ENCODE results near the gene ACSS1. TPM values are rescaled to one million over a fixed set of nuclear protein-coding genes. Genes with fewer than 3 reads are reported as not detected.

ACSS1 gene
- total and polyA plus RNA-seq, 12 donors = 7.2 to 97.3 (median 16.9) TPM

DNA sequence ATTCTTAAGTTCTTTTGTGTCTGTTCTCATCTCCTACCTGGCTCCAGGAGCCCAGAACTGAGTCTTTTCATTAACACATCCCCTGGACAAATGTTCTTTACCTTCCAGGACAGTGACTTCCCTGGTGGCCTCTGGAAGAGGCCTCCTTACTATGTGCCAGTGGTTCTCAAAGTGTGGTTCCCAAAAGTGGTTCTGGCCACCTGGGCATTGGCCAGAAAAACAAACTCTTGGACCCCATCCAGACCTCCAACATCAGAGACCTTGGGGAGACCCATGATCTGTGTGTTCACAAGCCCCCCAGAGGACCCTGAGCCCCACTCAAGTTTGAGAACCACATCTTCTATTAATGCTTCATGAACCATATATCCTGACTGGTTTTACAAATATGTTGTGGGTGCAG, 31.2 kb upstream of the ACSS1 start:
- TF ChIP-seq POLR2A (IDR thresholded peaks at IDR 0.05) = no peak
- TF ChIP-seq, protein P1, sequence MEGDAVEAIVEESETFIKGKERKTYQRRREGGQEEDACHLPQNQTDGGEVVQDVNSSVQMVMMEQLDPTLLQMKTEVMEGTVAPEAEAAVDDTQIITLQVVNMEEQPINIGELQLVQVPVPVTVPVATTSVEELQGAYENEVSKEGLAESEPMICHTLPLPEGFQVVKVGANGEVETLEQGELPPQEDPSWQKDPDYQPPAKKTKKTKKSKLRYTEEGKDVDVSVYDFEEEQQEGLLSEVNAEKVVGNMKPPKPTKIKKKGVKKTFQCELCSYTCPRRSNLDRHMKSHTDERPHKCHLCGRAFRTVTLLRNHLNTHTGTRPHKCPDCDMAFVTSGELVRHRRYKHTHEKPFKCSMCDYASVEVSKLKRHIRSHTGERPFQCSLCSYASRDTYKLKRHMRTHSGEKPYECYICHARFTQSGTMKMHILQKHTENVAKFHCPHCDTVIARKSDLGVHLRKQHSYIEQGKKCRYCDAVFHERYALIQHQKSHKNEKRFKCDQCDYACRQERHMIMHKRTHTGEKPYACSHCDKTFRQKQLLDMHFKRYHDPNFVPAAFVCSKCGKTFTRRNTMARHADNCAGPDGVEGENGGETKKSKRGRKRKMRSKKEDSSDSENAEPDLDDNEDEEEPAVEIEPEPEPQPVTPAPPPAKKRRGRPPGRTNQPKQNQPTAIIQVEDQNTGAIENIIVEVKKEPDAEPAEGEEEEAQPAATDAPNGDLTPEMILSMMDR (IDR thresholded peaks at IDR 0.05) = no peak
- intact Hi-C loops (cut with DNase I) = no loop called here

DNA sequence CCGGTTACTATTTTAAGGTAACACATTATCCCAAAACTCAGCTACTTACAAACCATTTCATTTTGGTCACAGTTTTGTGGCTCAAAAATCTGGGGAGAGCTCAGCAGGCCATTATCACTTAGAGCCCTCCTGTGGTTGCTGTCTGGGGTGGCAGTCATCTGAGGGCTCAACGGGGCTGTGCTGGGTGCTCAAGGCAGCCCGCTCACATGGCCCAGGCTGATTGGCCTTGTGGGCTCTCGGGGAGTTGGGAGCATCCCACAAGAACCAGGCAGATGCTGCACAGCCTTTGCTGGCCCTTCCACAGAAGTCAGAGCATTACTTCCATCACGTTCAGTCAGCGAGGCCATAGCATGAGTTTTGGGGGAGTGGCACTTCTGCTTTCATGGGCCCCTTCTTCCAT, 30.3 kb upstream of the ACSS1 start:
- Histone ChIP-seq H3K36me3 (replicated peaks in 1 of 2) (no peaks in the 10 kb centered on the region), H3K4me3 (no peak overlapping the region), H3K27me3 (peaks cover 35% of the 10 kb centered on the region), H3K27ac (no peak overlapping the region), H3K9me3 (replicated peaks in 1 of 3) (no peaks in the 10 kb centered on the region), H3K4me1 (replicated peaks in 1 of 2) (no peaks in the 10 kb centered on the region)
- DNase-seq = no peak
- TF ChIP-seq, protein P1 (IDR thresholded peaks at IDR 0.05) = no peak
- no peak for TF ChIP-seq POLR2A (IDR thresholded peaks at IDR 0.05)
- 64 to 78% (median 74%) methylated on average over 5 to 6 of the region's 6 CpGs for WGBS, 4 donors
- intact Hi-C loops (cut with DNase I) = no loop called here

More for the DNA sequence above, 31.2 kb upstream of the ACSS1 start:
- DNase-seq = no peak
- Histone ChIP-seq H3K4me1 (replicated peaks in 1 of 2) (no peaks in the 10 kb centered on the region), H3K9me3 (replicated peaks in 1 of 3) (no peaks in the 10 kb centered on the region), H3K27ac (no peak overlapping the region), H3K36me3 (replicated peaks in 1 of 2) (no peaks in the 10 kb centered on the region), H3K27me3 (peaks cover 27% of the 10 kb centered on the region), H3K4me3 (no peak overlapping the region)

DNA sequence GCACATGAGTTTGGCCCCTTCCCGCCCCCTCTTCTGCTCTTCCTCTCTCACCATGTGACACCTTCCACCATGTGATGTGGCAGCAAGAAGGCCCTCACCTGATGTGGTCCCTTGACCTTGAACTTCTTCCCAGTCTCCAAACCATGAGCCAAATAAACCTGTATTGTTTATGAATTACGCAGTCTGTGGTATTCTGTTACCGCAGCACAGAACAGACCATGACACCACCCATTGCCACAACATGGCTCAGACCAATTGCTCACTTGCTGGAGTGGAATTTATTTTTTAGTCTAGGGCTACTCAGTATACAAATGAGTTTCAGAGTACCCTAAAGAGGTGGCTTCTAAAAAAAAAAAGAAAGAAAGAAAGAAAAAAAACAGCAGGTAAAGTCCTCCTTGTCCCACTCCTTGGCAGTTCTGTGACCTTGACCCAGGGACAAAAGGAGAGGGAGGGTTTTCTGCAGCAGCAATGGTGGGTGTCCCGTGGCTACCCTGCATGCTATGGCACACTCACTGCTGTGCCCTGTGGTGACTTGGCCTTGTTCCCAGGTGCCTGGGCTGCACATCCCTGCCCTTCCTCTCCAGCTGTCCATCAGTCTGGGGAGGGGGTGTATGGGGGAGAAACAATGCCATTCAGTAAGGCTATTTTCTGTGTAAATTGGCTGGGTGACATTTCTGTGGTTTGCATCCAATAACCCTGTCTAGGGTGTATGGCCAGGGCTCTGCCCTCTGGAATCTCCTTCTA, 29.4 kb upstream of the ACSS1 start:
- Histone ChIP-seq H3K4me3 (no peak overlapping the region), H3K27me3 (peaks cover 42% of the 10 kb centered on the region), H3K9me3 (replicated peaks in 1 of 3) (no peaks in the 10 kb centered on the region), H3K36me3 (replicated peaks in 1 of 2) (no peaks in the 10 kb centered on the region), H3K4me1 (replicated peaks in 1 of 2) (no peaks in the 10 kb centered on the region), H3K27ac (no peak overlapping the region)
- TF ChIP-seq POLR2A (IDR thresholded peaks at IDR 0.05) = no peak
- TF ChIP-seq, protein P1 (IDR thresholded peaks at IDR 0.05) = no peak
- WGBS, 4 donors = 83 to 88% (median 86%) methylated on average over 4 of the region's 4 CpGs
- intact Hi-C loops (cut with DNase I) = no loop called here
- DNase-seq = no peak

DNA sequence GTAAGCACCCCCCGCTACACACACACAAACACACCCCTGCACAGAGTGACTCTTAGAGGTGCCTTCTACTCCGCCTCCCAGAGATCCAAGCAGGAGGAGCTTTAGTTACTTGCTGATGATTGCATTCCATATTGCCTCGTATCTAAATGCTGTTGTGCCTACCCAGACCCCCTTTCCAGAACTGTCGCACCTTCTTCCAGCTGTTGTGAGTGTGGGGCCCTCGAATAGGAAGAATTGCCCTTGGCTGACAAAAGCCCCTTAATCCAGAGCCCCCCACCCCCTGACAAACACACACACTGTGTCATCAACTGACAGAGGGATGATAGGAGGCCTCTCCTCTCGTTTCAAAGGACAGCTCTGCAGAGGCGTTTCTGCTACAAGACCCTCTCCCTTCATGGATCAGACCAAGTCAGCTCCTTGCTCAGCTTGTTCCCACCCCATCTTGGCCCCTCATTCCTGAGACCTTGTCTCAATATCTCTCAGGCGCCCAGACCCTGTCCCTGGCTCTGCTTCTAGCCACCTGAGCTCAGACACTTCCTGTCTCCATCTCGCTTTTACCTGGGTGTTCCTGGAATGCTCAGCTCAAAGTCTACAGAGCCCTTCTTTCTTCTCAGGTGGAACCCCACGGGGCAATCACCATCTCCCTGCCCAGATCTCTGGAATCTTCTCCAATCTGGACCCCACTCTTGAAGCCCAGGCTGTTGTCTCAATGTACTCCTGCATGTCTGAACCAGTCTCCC, 28.0 kb upstream of the ACSS1 start:
- intact Hi-C loops (cut with DNase I) = no loop called here
- 66 to 78% (median 70%) methylated on average over 8 to 10 of the region's 10 CpGs for WGBS, 4 donors
- DNase-seq = no peak

More for the DNA sequence above, 28.0 kb upstream of the ACSS1 start:
- TF ChIP-seq, protein P1 (IDR thresholded peaks at IDR 0.05) = no peak
- no peak for TF ChIP-seq POLR2A (IDR thresholded peaks at IDR 0.05)
- no peak overlapping the region for H3K27ac ChIP-seq
- no peaks in the 10 kb centered on the region for H3K9me3 ChIP-seq (replicated peaks in 1 of 3)
- H3K4me3 ChIP-seq = no peak overlapping the region
- H3K27me3 ChIP-seq = peaks cover 57% of the 10 kb centered on the region
- H3K36me3 ChIP-seq (replicated peaks in 1 of 2) = no peaks in the 10 kb centered on the region
- no peaks in the 10 kb centered on the region for H3K4me1 ChIP-seq (replicated peaks in 1 of 2)
